DND-41 (cell line): Measurements from ENCODE around the gene TBC1D23.
A peak's percentile ranks its signal among the peaks of the same experiment; 100 is the strongest.
"Not testable (repeated sequence)": the region's sequence is repeated elsewhere in the genome, so short reads cannot be mapped to it uniquely, and the experiment has no call there.

Source experiments
- ATAC-seq: fragments of 200-7000 bp; cut with Tn5 transposase; 3 replicates; pipeline ENCODE4 v1.9.1; 2021; ENCODE audit warnings: low read depth; ENCODE audit not compliant: insufficient read depth
- DNase-seq: peaks from one replicate; pipeline ENCODE4 v3.0.0-alpha.2; 2020
- H2AFZ ChIP-seq: 2 replicates; pipeline ENCODE4 v1.6.0; 2012; ENCODE audit warnings: low read depth, low read length
- H3K27ac ChIP-seq: 2 replicates; pipeline ENCODE4 v1.5.1; 2012; ENCODE audit warnings: low read length, inconsistent platforms
- H3K27me3 ChIP-seq: fragments of 200-600 bp; sonication (generic); 2 replicates; pipeline ENCODE4 v1.6.0; 2012; ENCODE audit warnings: low read length, mild to moderate bottlenecking, inconsistent platforms; ENCODE audit not compliant: insufficient read depth, poor library complexity
- H3K36me3 ChIP-seq: 2 replicates; pipeline ENCODE4 v1.5.1; 2012; ENCODE audit warnings: low read length, inconsistent platforms; ENCODE audit not compliant: insufficient read depth
- H3K4me1 ChIP-seq: 2 replicates; pipeline ENCODE4 v1.5.1; 2012; ENCODE audit warnings: mild to moderate bottlenecking, low read length; ENCODE audit not compliant: insufficient read depth
- H3K4me2 ChIP-seq: 2 replicates; pipeline ENCODE4 v1.6.0; 2012; ENCODE audit warnings: mild to moderate bottlenecking, moderate library complexity, low read length, inconsistent platforms; ENCODE audit not compliant: insufficient read depth
- H3K4me3 ChIP-seq, 2 experiments: fragments of 200-600 bp in 1 of 2; shearing (Covaris generic) in 1 of 2; 2 replicates each; pipeline ENCODE4 v1.5.1; 2012 to 2016; ENCODE audit warnings: inconsistent platforms in 2 of 2, low read length in 2 of 2, mild to moderate bottlenecking in 2 of 2, low read depth in 1 of 2, moderate library complexity in 1 of 2
- H3K79me2 ChIP-seq: 2 replicates; pipeline ENCODE4 v1.6.0; 2012; ENCODE audit warnings: low read length, inconsistent platforms; ENCODE audit not compliant: insufficient read depth
- H3K9ac ChIP-seq: 2 replicates; pipeline ENCODE4 v1.6.0; 2012; ENCODE audit warnings: low read depth, mild to moderate bottlenecking, inconsistent platforms, low read length, moderate library complexity
- H3K9me3 ChIP-seq: 2 replicates; pipeline ENCODE4 v1.5.1; 2012; ENCODE audit warnings: low read length, moderate library complexity, mild to moderate bottlenecking, inconsistent platforms; ENCODE audit not compliant: insufficient read depth, severe bottlenecking
- H4K20me1 ChIP-seq: 2 replicates; pipeline ENCODE4 v1.6.0; 2012; ENCODE audit warnings: low read length; ENCODE audit not compliant: insufficient read depth
- CTCF ChIP-seq: IDR thresholded peaks from 2 replicates; pipeline ENCODE4 v1.5.1; 2012; ENCODE audit warnings: borderline replicate concordance, low read length, moderate library complexity, mild to moderate bottlenecking; ENCODE audit not compliant: poor library complexity, severe bottlenecking; ENCODE audit errors: extremely low read depth
- EZH2 ChIP-seq: IDR thresholded peaks from 3 replicates; pipeline ENCODE4 v1.6.1; 2012; ENCODE audit warnings: borderline replicate concordance, low read depth, mild to moderate bottlenecking, moderate library complexity, low read length, inconsistent platforms; ENCODE audit not compliant: severe bottlenecking

The TBC1D23 gene

GRCh38 chr3:100333970-100334487, 73.2 kb downstream of the TBC1D23 start:
- Histone ChIP-seq H3K9me3 (no peaks in the 10 kb centered on the region), H4K20me1 (no peaks in the 10 kb centered on the region), H2AFZ (peak overlapping the region; percentile 98), H3K27me3 (no peaks in the 10 kb centered on the region), H3K27ac (peak overlapping the region; percentile 70), H3K79me2 (peaks cover 16% of the 10 kb centered on the region; the same call in 1 of the 2 replicates), H3K4me1 (peaks cover 23% of the 10 kb centered on the region), H3K9ac (peak overlapping the region; percentile 68), H3K36me3 (peaks cover 10% of the 10 kb centered on the region), H3K4me3 (peak overlapping the region; percentile 37 to 89; a peak in 3 of 4 replicates), H3K4me2 (peak overlapping the region; percentile 85)
- DNase-seq: no peak
- no peak; the same call in 1 of the 3 replicates for ATAC-seq
- no peak for TF ChIP-seq CTCF
- no peak for TF ChIP-seq EZH2

- H3K9me3 ChIP-seq: no peaks in the 10 kb centered on the region
- H3K4me3 ChIP-seq: peak within 1 kb of the TSS; percentile 37 to 89; a peak in 3 of 4 replicates
- H3K36me3 ChIP-seq: peaks cover 17% of the 10 kb centered on the region
- H3K9ac ChIP-seq: peak within 1 kb of the TSS; percentile 68
- H3K27me3 ChIP-seq: no peaks in the 10 kb centered on the region
- peak within 1 kb of the TSS; percentile 85 for H3K4me2 ChIP-seq
- peak; percentile 83 for DNase-seq
- H2AFZ ChIP-seq: peak within 1 kb of the TSS; percentile 98
- H3K79me2 ChIP-seq: peaks cover 16% of the 10 kb centered on the region; the same call in 1 of the 2 replicates
- peak; percentile 95 for ATAC-seq
- TF ChIP-seq EZH2 (no peak), CTCF (peak; percentile 4)
- H4K20me1 ChIP-seq: no peaks in the 10 kb centered on the region
- peak within 1 kb of the TSS; percentile 73 for H3K27ac ChIP-seq
- H3K4me1 ChIP-seq: peaks cover 23% of the 10 kb centered on the region
Measured at GRCh38 chr3:100334488-100335351, 73.9 kb downstream of the TBC1D23 start, which contains the start of gene NIT2. Gene NIT2, plus strand, starts transcription at chr3:100334757. Its CDS starts 35 bp downstream, at chr3:100334792.

- no peaks in the 10 kb centered on the region for H3K27me3 ChIP-seq
- peaks cover 16% of the 10 kb centered on the region; the same call in 1 of the 2 replicates for H3K79me2 ChIP-seq
- H3K36me3 ChIP-seq: peaks cover 24% of the 10 kb centered on the region
- H3K4me3 ChIP-seq: peak overlapping the region; percentile 37 to 89; a peak in 3 of 4 replicates
- peak overlapping the region; percentile 85 for H3K4me2 ChIP-seq
- no peak for TF ChIP-seq EZH2
- TF ChIP-seq CTCF: no peak
- peak overlapping the region; percentile 68 for H3K9ac ChIP-seq
- ATAC-seq: peak; percentile 17; the same call in 2 of the 3 replicates
- peaks cover 23% of the 10 kb centered on the region for H3K4me1 ChIP-seq
- H2AFZ ChIP-seq: peak overlapping the region; percentile 98
- H3K9me3 ChIP-seq: no peaks in the 10 kb centered on the region
- H3K27ac ChIP-seq: peak overlapping the region; percentile 73
- no peaks in the 10 kb centered on the region for H4K20me1 ChIP-seq
- DNase-seq: peak; percentile 13
Measured at GRCh38 chr3:100335434-100335833, 74.6 kb downstream of the TBC1D23 start.

GRCh38 chr3:100336229-100336628, 75.4 kb downstream of the TBC1D23 start:
- H3K27ac ChIP-seq, H3K27me3 ChIP-seq, H2AFZ ChIP-seq, H4K20me1 ChIP-seq, H3K9me3 ChIP-seq, DNase-seq, ATAC-seq, H3K4me3 ChIP-seq, H3K9ac ChIP-seq: not testable (repeated sequence)
- peaks cover 32% of the 10 kb centered on the region for H3K36me3 ChIP-seq
- peak overlapping the region; percentile 85; the same call in 1 of the 2 replicates for H3K4me2 ChIP-seq
- peaks cover 16% of the 10 kb centered on the region; the same call in 1 of the 2 replicates for H3K79me2 ChIP-seq
- peaks cover 23% of the 10 kb centered on the region for H3K4me1 ChIP-seq
